ENCODE measurements around the gene UBE2O. TPM values are rescaled to one million over a fixed set of nuclear protein-coding genes. Genes with fewer than 3 reads are reported as not detected.

Gene UBE2O
- 19.4 and 23.3 TPM in 2 replicates for total RNA-seq

GRCh38 chr17:76452660-76453430, at the start of gene UBE2O:
Gene UBE2O (minus strand): TSS chr17:76453152. CDS start chr17:76453141, 11 bp downstream.

GRCh38 chr17:76501018-76501826, 48.3 kb upstream of the UBE2O start, which contains the start of gene RHBDF2:
Gene RHBDF2 (minus strand): TSS chr17:76501423. CDS start chr17:76481524, 19,899 bp downstream.

GRCh38 chr17:76467366-76467765, 14.4 kb upstream of the UBE2O start, which contains the start of gene AANAT:
Gene AANAT (plus strand): TSS chr17:76467603. CDS start chr17:76468747, 1,144 bp downstream.

GRCh38 chr17:76384222-76384986, 68.5 kb downstream of the UBE2O start, which contains the start of gene SPHK1:
Gene SPHK1 (plus strand): TSS chr17:76384609. CDS start chr17:76385645, 1,036 bp downstream.

GRCh38 chr17:76353599-76354316, 99.2 kb downstream of the UBE2O start, which contains the start of gene PRPSAP1:
Gene PRPSAP1 (minus strand): TSS chr17:76353916. CDS start chr17:76353703, 213 bp downstream.

Other genes starting within 250 kb of the UBE2O start
- gene RNF157, start 212.7 kb downstream of the UBE2O start, total RNA-seq, result 0.32 and 0.34 TPM in 2 replicates
- 1.5 and 1.9 TPM in 2 replicates for gene UBALD2, start 187.8 kb downstream of the UBE2O start, total RNA-seq
- 3.0 and 5.5 TPM in 2 replicates for gene QRICH2, start 144.9 kb downstream of the UBE2O start, total RNA-seq
- gene PRPSAP1, start 99.2 kb downstream of the UBE2O start, total RNA-seq, result 24.7 and 40.4 TPM in 2 replicates
- gene SPHK1, start 68.5 kb downstream of the UBE2O start, total RNA-seq, result 18.4 and 24.6 TPM in 2 replicates
- gene AANAT, start 14.5 kb upstream of the UBE2O start, total RNA-seq, result not detected in 2 replicates
- 1.1 and 3.0 TPM in 2 replicates for gene RHBDF2, start 48.3 kb upstream of the UBE2O start, total RNA-seq
- gene CYGB, start 84.6 kb upstream of the UBE2O start, total RNA-seq, result 65.3 and 86.2 TPM in 2 replicates
- 8.0 and 11.2 TPM in 2 replicates for gene PRCD, start 86.9 kb upstream of the UBE2O start, total RNA-seq
- 1.0 and 1.4 TPM in 2 replicates for gene ST6GALNAC2, start 132.7 kb upstream of the UBE2O start, total RNA-seq
- gene ST6GALNAC1, start 190.6 kb upstream of the UBE2O start, total RNA-seq, result not detected in 2 replicates